Measurements from ENCODE around the gene NEDD4L. TPM values are rescaled to one million over a fixed set of nuclear protein-coding genes. Genes with fewer than 3 reads are reported as not detected.

NEDD4L gene
- total RNA-seq, 8 experiments from 2014 or later, result 51.2 to 394 (median 65.0) TPM

DNA sequence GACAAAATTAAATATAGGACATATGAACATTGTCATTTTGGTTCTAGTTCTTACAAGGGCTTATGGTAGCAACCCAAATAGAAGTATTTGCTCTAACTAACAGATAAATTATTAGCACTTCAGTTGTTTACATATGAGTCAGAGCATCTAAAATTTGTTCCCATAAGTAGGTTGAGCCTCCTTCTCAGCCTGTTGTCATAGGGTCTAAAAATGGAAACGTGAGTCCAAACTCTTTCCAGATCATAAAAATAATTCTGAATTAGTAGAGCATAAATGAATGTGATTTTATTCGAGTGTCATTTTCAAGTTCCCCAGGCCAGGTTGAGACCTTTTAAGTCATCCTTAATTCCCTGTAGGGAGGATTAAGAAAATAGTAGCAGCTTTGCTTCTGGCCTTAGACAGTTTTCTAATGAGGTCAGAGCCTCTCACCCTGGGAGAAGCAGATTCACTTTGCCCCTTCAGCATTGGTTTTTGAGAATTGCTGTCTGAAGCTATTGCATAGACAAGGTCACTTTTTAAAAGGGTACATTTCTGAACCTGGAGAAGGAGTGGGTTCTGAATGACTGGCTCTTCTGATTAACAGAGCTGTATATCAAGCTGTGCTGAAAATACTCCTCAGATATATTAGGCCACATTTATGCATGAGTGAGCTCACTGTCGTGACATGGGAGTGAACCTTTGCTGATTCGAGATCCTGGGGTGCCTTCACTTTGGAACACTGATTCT lies 164.3 kb downstream of the NEDD4L start:
- 0 to 90% (median 52%) methylated on average over 2 to 4 of the region's 4 CpGs; no CpG with 5 or more reads in 1 of the 10 experiments for WGBS, 10 experiments
- H3K4me1 ChIP-seq (replicated peaks in 1 of 2), result peaks cover 0 to 8% of the 10 kb centered on the region in 2 donors
- ATAC-seq (replicated peaks in 6 of 8), result peak; percentile 31 to 89 (median 38)
- H3K4me3 ChIP-seq, result no peak overlapping the region
- no peak overlapping the region for H3K27ac ChIP-seq
- in situ Hi-C loops (cut with MboI; ENCODE audit: low pct_unique_long_range_greater_than_20kb in 2 of 9, low sequenced_read_pairs in 9 of 9, unreplicated experiment in 9 of 9), result no loop called here

DNA sequence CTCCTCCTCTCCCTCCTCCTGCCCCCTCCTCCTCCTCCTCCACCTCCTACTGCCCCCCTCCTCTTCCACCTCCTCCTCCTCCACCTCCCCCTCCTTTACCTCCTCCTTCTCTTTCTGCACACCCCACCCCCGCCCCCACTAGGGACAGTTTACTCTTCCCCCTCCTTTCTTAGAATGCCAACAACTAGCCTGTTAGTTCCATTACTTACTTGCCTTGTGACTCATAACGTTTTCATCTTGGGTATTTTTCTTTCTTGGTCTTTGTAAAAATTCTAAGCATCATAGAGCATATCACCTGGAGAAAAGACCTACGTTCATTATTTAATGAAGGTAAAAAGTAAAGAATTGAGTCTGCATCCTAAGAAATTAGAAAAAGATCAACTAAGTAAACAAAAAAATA lies 165.3 kb downstream of the NEDD4L start:
- WGBS, 10 experiments, result 21 to 100% (median 93%) methylated on average over 1 to 2 of the region's 3 CpGs; no CpG with 5 or more reads in 1 of the 10 experiments
- Histone ChIP-seq H3K4me1 (replicated peaks in 1 of 2) (peaks cover 0 to 10% of the 10 kb centered on the region in 2 donors), H3K27ac (no peak overlapping the region), H3K4me3 (no peak overlapping the region)
- no peak for ATAC-seq (replicated peaks in 6 of 8)
- in situ Hi-C loops (cut with MboI; ENCODE audit: low pct_unique_long_range_greater_than_20kb in 2 of 9, low sequenced_read_pairs in 9 of 9, unreplicated experiment in 9 of 9), result no loop called here

- Histone ChIP-seq H3K4me3 (no peak overlapping the region), H3K4me1 (replicated peaks in 1 of 2) (peaks cover 7 to 17% of the 10 kb centered on the region in 2 donors), H3K27ac (no peak overlapping the region)
- WGBS, 10 experiments, result 80 to 96% (median 89%) methylated on average over 1 to 4 of the region's 4 CpGs
- no peak for ATAC-seq (replicated peaks in 6 of 8)
- in situ Hi-C loops (cut with MboI; ENCODE audit: low pct_unique_long_range_greater_than_20kb in 2 of 9, low sequenced_read_pairs in 9 of 9, unreplicated experiment in 9 of 9), result no loop called here
These were observed 167.5 kb downstream of the NEDD4L start for GRCh38 chr18:58211510-58211909.

GRCh38 chr18:58212274-58212673 lies 168.2 kb downstream of the NEDD4L start:
- H3K4me3 ChIP-seq, result no peak overlapping the region
- in situ Hi-C loops (cut with MboI; ENCODE audit: low pct_unique_long_range_greater_than_20kb in 2 of 9, low sequenced_read_pairs in 9 of 9, unreplicated experiment in 9 of 9), result no loop called here
- 33 to 100% (median 88%) methylated on average over 2 to 8 of the region's 8 CpGs; no CpG with 5 or more reads in 1 of the 10 experiments for WGBS, 10 experiments
- H3K4me1 ChIP-seq (replicated peaks in 1 of 2), result peaks cover 15 to 24% of the 10 kb centered on the region in 2 donors
- no peak overlapping the region for H3K27ac ChIP-seq
- ATAC-seq (replicated peaks in 6 of 8), result no peak

- H3K4me3 ChIP-seq, result no peak overlapping the region
- H3K4me1 ChIP-seq (replicated peaks in 1 of 2), result peaks cover 15 to 22% of the 10 kb centered on the region in 2 donors
- WGBS, 10 experiments, result 5 to 100% (median 90%) methylated on average over 1 to 2 of the region's 2 CpGs; no CpG with 5 or more reads in 1 of the 10 experiments
- peak in 2 of 8 experiments; percentile 28 to 30 for ATAC-seq (replicated peaks in 6 of 8)
- in situ Hi-C loops (cut with MboI; ENCODE audit: low pct_unique_long_range_greater_than_20kb in 2 of 9, low sequenced_read_pairs in 9 of 9, unreplicated experiment in 9 of 9), result no loop called here
- H3K27ac ChIP-seq, result no peak overlapping the region
These were observed 169.4 kb downstream of the NEDD4L start for GRCh38 chr18:58213440-58213839.

DNA sequence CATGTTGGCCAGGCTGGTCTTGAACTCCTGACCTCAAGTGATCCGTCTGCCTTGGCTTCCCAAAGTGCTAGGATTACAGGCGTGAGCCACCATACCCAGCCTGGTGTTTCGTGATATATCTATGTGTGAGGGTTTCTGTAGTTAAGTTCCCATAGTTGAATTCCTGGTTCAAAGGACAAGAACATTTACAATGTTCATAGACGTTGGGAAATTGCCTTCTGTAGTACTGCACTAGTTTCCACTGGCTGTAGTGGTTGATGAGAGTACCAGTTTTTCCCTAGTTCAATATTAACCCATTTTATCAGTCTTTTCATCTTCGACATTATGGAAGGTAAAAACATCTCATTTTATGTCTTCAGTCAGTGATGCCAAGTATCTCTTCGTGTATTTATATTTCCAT lies 171.0 kb downstream of the NEDD4L start:
- 61 to 100% (median 88%) methylated on average over 1 to 5 of the region's 6 CpGs for WGBS, 10 experiments
- no peak for ATAC-seq (replicated peaks in 6 of 8)
- Histone ChIP-seq H3K4me3 (no peak overlapping the region), H3K4me1 (replicated peaks in 1 of 2) (peaks cover 15 to 17% of the 10 kb centered on the region in 2 donors), H3K27ac (no peak overlapping the region)
- in situ Hi-C loops (cut with MboI; ENCODE audit: low pct_unique_long_range_greater_than_20kb in 2 of 9, low sequenced_read_pairs in 9 of 9, unreplicated experiment in 9 of 9), result no loop called here

DNA sequence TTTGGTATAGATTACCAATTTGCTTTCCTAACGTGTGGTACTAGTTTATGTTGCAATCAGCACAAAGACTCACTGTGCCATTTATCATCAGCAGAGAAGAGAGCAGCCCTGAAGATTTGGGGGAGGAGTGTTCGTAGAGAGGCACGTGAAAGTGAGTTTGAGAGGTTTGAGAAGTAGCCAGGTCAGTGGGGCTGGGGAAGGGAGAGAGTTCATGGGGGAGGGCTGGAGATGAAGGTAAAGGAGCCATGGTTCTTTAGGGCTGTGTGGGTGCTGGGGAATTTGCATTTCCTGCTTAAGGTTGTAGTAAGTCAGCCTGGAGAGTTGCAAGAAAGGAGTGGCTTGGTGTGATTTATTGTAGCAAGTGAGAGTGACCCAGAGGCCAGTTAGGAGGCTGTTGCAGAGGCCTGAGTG lies 172.1 kb downstream of the NEDD4L start:
- H3K4me1 ChIP-seq (replicated peaks in 1 of 2), result peaks cover 15 to 17% of the 10 kb centered on the region in 2 donors
- peak; percentile 35 to 90 (median 84) for ATAC-seq (replicated peaks in 6 of 8)
- in situ Hi-C loops (cut with MboI; ENCODE audit: low pct_unique_long_range_greater_than_20kb in 2 of 9, low sequenced_read_pairs in 9 of 9, unreplicated experiment in 9 of 9), result no loop called here
- 0 to 57% (median 22%) methylated on average over 1 to 3 of the region's 3 CpGs; no CpG with 5 or more reads in 4 of the 10 experiments for WGBS, 10 experiments
- H3K4me3 ChIP-seq, result no peak overlapping the region
- H3K27ac ChIP-seq, result no peak overlapping the region

GRCh38 chr18:58217052-58217451 lies 173.0 kb downstream of the NEDD4L start:
- WGBS, 10 experiments, result 40 to 93% (median 83%) methylated on average over 1 to 3 of the region's 3 CpGs; no CpG with 5 or more reads in 2 of the 10 experiments
- Histone ChIP-seq H3K27ac (no peak overlapping the region), H3K4me1 (replicated peaks in 1 of 2) (peaks cover 15 to 17% of the 10 kb centered on the region in 2 donors), H3K4me3 (no peak overlapping the region)
- ATAC-seq (replicated peaks in 6 of 8), result no peak
- in situ Hi-C loops (cut with MboI; ENCODE audit: low pct_unique_long_range_greater_than_20kb in 2 of 9, low sequenced_read_pairs in 9 of 9, unreplicated experiment in 9 of 9), result no loop called here

DNA sequence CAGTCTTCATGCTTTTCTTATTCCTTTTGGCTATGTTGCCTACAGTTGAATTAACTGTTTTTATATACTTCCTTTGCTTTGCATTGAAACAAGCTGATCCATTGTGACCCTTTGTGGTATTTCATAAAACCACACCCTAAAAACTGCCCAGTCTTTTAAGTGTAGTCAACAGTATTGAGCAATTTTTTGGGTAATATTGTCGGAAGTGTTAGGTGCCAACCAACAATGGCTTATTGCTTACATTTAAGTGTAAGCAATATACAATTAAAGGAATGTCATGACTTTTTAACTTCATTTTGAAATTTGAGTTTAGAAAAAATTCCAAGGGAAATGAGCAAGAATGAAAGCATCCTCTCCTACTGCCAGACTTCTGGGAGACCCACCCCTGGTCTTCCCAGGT lies 174.1 kb downstream of the NEDD4L start:
- 0 to 100% (median 85%) methylated on average over 1 of the region's 1 CpG for WGBS, 10 experiments
- Histone ChIP-seq H3K4me1 (replicated peaks in 1 of 2) (peaks cover 15 to 17% of the 10 kb centered on the region in 2 donors), H3K27ac (no peak overlapping the region), H3K4me3 (no peak overlapping the region)
- in situ Hi-C loops (cut with MboI; ENCODE audit: low pct_unique_long_range_greater_than_20kb in 2 of 9, low sequenced_read_pairs in 9 of 9, unreplicated experiment in 9 of 9), result no loop called here
- ATAC-seq (replicated peaks in 6 of 8), result no peak

DNA sequence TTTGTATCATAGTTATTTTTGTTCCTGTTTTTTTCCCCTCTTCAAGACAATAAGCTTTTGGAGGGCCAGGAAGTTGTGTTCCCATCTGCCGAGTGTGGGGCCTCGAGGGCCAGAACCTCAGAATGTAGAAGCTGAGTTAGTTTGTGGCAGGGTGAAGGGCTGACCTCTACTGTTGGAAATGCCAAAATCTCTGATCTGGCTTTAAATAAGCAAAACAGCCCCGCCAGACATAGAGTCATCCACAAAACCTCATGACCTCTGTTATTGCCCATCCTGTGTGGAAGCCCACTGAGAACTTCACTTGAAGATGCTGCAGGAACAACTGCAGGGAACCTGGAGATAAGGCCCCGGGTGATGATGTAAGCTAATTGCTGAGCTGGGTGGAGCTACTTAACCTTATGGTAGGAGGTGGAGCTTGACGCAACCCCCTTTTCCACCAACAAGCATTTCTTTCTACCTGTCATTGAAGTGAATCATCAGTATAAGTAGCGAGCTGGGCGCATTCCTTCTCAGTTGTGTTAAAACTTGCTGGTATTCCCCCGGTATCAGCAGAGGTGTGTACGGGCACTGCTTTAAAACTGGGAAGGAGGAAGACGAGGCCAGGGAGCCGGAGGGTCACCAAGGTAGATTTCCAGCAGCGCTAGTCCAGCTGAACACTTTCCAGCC lies 177.2 kb downstream of the NEDD4L start:
- in situ Hi-C loops (cut with MboI; ENCODE audit: low pct_unique_long_range_greater_than_20kb in 2 of 9, low sequenced_read_pairs in 9 of 9, unreplicated experiment in 9 of 9), result no loop called here
- H3K4me3 ChIP-seq, result peak overlapping the region in 1 of 5 donors; percentile 9
- H3K4me1 ChIP-seq (replicated peaks in 1 of 2), result peaks cover 16 to 34% of the 10 kb centered on the region in 2 donors
- ATAC-seq (replicated peaks in 6 of 8), result peak in 4 of 8 experiments; percentile 11 to 35 (median 30)
- 30 to 100% (median 93%) methylated on average over 1 to 9 of the region's 12 CpGs; no CpG with 5 or more reads in 1 of the 10 experiments for WGBS, 10 experiments
- H3K27ac ChIP-seq, result no peak overlapping the region

GRCh38 chr18:58222432-58223125 lies 178.6 kb downstream of the NEDD4L start:
- Histone ChIP-seq H3K4me1 (replicated peaks in 1 of 2) (peaks cover 11 to 33% of the 10 kb centered on the region in 2 donors), H3K27ac (no peak overlapping the region), H3K4me3 (no peak overlapping the region)
- ATAC-seq (replicated peaks in 6 of 8), result peak in 3 of 8 experiments; percentile 28 to 71 (median 31)
- in situ Hi-C loops (cut with MboI; ENCODE audit: low pct_unique_long_range_greater_than_20kb in 2 of 9, low sequenced_read_pairs in 9 of 9, unreplicated experiment in 9 of 9), result no loop called here
- 0 to 100% (median 67%) methylated on average over 1 to 3 of the region's 3 CpGs; no CpG with 5 or more reads in 1 of the 10 experiments for whole genome bisulfite sequencing, 10 experiments

GRCh38 chr18:58223717-58224424 lies 179.8 kb downstream of the NEDD4L start:
- 10 to 94% (median 67%) methylated on average over 1 to 9 of the region's 15 CpGs; no CpG with 5 or more reads in 3 of the 10 experiments for WGBS, 10 experiments
- in situ Hi-C loops (cut with MboI; ENCODE audit: low pct_unique_long_range_greater_than_20kb in 2 of 9, low sequenced_read_pairs in 9 of 9, unreplicated experiment in 9 of 9), result no loop called here
- Histone ChIP-seq H3K4me3 (no peak overlapping the region), H3K27ac (peak overlapping the region; percentile 17 to 20), H3K4me1 (replicated peaks in 1 of 2) (peaks cover 11 to 33% of the 10 kb centered on the region in 2 donors)
- ATAC-seq (replicated peaks in 6 of 8), result peak; percentile 42 to 95 (median 90)
